ENCODE measurements around the gene CBX8.

DNA sequence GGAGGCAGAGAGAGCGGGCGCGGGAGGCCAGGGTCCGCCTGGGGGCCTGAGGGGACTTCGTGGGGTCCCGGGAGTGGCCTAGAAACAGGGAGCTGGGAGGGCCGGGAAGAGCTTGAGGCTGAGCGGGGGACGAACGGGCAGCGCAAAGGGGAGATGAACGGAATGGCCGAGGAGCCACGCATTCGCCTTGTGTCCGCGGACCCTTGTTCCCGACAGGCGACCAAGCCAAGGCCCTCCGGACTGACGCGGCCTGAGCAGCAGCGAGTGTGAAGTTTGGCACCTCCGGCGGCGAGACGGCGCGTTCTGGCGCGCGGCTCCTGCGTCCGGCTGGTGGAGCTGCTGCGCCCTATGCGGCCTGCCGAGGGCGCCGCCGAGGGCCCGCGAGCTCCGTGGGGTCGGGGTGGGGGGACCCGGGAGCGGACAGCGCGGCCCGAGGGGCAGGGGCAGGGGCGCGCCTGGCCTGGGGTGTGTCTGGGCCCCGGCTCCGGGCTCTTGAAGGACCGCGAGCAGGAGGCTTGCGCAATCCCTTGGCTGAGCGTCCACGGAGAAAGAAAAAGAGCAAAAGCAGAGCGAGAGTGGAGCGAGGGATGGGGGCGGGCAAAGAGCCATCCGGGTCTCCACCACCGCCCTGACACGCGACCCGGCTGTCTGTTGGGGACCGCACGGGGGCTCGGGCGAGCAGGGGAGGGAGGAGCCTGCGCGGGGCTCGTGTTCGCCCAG, 43.6 kb upstream of the CBX8 start:
- TF ChIP-seq POLR2AphosphoS5 (IDR thresholded peaks at IDR 0.05), result peak; percentile 48
- TF ChIP-seq POLR2A (IDR thresholded peaks at IDR 0.05), result no peak

All from prostate gland (tissue), 1 donor.